Ecto neural progenitor cell (in vitro differentiated cells): Measurements from ENCODE around the gene LINC00632.
"Not testable (repeated sequence)": the region's sequence is repeated elsewhere in the genome, so short reads cannot be mapped to it uniquely, and the experiment has no call there.

ENCODE experiments used
- DNase-seq: peaks from one replicate; pipeline ENCODE4 v3.0.0-alpha.2; 2018; ENCODE audit warnings: low spot score

LINC00632 gene

GRCh38 chrX:140709421-140709846, at the start of gene LINC00632:
Gene LINC00632 (plus strand): TSS chrX:140709759.
- DNase-seq: no peak

DNA sequence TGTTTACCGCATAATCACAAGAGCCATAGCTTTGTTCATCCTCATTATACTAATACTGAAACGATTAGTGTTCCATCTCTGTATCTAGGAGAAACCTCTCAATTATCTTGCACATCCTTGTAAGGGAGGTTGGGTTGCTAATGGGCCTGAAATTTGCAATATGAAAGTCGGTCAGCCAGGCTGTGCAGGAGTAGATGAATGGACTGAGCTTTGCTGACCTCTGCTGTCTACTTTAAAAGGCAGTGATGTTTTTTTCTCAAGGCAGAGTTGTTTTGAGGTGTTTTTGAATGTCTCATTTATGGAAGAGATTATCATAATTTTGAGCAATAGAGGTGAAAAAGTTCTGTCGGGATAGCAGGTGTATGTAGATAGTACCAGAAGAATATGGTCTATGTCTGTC, 47.9 kb upstream of the LINC00632 start:
- DNase-seq: no peak

GRCh38 chrX:140664939-140665338, 44.6 kb upstream of the LINC00632 start:
- DNase-seq: no peak

DNA sequence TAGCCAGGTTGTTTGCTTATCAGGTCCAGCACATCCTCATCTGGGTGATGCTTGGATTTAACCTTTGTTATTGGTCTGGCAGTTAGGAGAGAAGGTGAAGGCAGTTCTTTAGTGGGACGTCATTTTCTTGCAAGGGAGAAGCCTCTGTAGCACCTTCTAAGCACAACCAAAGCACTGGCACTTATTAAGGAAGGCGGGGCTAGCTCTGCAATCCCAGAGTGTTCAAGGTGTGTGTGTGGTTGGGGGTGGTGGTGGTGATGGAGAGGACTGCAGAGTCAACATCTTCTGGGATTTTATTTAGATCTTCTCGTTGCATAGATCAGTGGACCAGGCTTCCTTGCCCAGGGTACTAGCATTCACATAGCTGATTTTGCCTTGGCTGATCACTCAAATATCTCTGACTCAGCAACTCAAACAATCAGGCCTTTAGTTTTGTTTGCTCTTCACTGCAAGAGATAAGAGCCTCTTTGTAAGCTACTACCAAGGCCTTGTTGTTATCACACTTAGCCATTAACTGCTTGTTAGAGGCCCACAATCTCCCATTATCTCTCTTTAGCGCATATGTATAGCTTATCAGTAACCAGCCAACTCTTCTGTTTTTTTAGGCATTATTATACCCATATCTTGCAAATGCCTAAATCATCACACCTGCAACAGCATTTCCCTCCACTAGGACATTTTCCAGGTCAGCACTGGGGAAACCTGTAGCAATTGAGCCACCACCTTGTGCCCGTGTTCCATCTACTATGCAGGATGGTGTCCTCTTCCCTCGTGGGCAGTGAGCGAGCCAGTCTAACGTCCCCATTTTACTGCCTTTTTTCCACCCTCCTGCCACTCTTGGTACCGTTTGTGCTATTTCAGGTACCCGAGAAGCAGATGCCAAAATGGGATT, 36.5 kb upstream of the LINC00632 start:
- no peak for DNase-seq

GRCh38 chrX:140687706-140688105, 21.9 kb upstream of the LINC00632 start:
- DNase-seq: no peak

DNA sequence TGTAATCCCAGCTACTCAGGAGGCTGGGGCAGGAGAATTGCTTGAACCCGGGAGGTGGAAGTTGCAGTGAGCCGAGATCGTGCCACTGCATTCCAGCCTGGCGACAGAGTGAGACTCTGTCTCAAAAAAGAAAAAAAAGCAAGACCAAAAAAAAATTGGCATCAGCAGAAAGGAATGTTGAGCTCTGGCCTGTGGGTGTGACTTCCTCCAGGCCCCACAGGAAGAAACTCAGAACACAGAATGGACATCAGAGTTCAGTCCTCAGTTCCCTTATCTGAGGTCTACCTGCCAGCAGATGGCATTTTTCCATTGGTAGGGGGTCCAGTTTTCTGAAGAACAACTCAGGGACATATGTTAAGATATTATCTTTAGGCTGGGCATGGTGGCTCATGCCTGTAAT, 18.0 kb upstream of the LINC00632 start:
- DNase-seq: not testable (repeated sequence)

- no peak for DNase-seq
These were observed 11.9 kb upstream of the LINC00632 start for GRCh38 chrX:140697618-140698017.

DNA sequence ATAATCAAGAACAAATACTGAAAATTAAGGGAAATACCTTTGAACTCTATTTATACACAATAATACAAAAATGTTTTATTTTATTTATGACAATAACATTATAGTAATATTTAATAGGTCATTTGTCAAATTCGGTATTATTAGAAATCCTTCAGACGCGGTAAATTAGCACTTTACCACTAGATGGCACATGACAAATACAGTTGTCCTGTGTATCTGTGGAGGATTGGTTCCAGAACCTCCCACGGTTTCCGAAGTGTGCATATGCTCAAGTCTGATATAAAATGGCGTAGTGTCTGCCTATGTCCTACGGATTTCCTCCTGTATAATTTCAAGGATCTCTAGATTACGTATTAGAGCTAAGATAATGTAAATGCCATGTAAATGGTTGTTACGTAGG, 8.1 kb upstream of the LINC00632 start:
- DNase-seq: no peak

- DNase-seq: no peak
These were observed 1.2 kb downstream of the LINC00632 start for GRCh38 chrX:140710710-140711109.

- no peak for DNase-seq
These were observed 2.3 kb downstream of the LINC00632 start for GRCh38 chrX:140711894-140712293.

- DNase-seq: peak; percentile 74
These were observed 3.0 kb downstream of the LINC00632 start for GRCh38 chrX:140712413-140713173.

GRCh38 chrX:140713174-140713539, 3.6 kb downstream of the LINC00632 start:
- DNase-seq: no peak

DNA sequence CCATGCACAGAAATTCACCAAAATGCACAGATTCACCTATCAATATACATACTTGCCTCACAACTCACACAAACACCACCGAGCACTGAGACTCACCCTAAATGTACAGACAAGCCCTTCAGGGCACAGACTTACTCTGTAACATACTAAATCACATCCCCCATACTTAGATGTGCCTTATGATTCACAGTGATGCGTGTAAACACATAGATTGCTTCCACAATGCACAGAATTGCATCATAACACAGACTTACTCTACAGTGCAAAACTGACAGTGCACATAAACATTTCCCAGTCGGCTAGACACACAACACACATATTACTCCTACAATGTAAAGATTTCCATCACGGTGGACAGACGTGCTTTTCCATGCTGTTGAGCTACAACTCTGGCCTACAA, 6.2 kb downstream of the LINC00632 start:
- no peak for DNase-seq

DNA sequence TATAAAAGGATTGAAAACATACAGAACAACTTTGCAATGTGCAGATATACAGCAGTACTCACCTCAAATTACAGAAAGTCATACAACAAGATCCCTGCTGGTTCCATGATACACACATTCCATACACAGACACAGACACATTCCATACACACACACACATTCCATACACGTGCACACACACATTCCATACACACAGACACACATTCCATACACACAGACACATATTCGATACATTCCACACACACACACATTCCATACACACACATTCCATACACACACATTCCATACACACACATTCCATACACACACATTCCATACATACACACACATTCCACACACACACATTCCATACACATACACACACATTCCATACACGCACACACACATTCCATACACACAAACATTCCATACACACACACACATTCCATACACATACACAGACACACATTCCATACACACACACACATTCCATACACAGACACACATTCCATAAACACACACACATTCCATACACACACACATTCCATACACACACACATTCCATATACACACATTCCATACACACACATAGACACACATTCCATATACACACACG, 13.7 kb downstream of the LINC00632 start:
- no peak for DNase-seq

DNA sequence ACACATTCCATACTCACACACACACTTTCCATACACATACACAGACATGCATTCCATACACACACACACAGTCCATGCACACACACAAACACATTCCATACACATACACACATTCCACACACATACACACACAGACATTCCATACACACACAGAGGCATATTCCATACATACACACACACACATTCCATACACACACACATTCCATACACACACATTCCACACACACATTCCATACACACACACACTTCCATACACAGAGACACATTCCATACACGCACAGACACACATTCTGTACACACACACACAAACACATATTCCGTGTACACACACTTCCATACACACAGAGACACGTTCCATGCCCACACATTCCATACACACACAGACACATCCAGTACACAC, 14.8 kb downstream of the LINC00632 start:
- no peak for DNase-seq

- DNase-seq: no peak
These were observed 15.2 kb downstream of the LINC00632 start for GRCh38 chrX:140724736-140725135.

- no peak for DNase-seq
These were observed 15.9 kb downstream of the LINC00632 start for GRCh38 chrX:140725500-140725899.

DNA sequence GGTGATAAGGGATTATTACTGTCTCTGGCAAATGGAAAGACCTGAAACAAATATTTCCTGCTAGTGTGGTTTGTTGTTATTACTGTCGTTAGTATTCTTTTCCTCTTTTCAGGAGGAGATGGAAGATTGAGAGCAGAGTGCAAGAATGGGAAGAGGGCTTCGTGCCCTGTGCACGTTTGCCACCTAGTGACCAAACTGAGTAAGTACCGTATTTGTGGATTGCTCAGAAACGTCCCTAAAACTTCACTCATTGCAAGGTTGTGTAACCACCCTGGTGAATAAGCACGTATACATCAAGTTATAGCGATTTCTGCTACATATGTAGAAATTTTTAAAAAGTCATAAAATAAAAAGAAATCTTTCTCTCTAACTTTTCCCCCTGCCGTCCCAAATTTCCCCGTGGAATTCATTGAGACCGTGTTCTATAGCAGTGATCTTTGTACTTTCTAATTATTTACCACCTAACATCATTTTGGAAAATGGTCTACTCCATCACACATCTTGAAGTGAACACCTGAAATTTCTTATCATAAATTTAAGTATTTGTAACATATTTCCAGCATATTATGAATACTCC, 24.3 kb downstream of the LINC00632 start:
- no peak for DNase-seq

DNA sequence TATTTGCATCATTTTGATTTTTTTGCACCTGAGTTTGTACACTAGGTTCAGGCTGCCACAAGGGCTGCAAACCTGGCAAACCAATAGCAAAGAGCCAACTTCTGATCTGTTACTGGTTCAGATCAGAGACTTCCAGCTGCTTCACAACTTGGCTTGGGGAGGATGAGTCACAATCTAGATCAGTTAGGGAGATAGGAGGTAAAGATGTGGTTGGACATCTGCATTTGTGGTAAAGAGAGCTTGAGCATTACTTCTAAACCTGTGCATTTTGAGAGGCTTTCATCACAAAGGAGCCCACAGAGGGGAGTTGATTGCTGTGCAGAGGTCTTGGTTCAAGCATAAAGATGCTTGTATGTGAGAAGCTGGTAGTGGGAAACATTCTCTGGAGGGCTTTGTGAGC, 34.5 kb downstream of the LINC00632 start:
- no peak for DNase-seq

DNA sequence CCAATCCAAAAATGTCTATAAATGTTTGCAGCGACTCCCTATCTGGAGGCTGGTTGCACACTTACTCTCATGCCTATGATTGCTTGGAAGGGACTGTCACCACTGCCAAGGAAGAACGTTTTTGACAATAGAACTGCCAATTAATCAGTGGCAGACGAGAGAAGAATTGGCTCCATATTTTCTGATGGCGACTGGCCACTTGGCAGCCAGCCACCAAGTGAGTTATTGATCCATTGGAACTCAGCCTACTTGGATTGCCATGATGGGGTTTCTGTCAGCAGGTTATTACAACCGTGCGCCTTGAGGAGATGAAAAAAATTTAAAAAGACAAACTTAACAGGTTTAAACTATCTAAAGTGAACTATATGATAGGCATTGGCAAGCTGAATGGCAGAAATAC, 47.4 kb downstream of the LINC00632 start:
- DNase-seq: no peak

DNA sequence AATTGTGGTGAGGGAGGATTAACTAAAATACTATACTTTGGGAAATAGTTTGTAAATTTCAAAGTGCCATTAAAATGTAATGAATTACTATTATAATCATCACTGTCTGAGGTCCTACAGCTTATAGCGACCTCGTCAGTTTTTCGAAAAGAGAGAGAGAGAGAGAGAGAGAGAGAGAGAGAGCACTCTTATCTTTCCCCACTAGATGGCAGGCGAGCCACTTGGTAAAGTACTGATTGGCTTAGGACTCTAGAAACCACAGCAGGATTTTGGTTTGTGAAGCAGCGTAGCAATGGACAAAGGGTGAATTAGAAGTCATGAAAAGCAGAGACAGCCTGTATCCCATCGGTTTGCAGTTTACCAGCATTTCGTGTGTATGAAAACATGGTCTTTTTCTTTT, 52.5 kb downstream of the LINC00632 start:
- peak; percentile 48 for DNase-seq

- DNase-seq: peak; percentile 66
These were observed 54.9 kb downstream of the LINC00632 start for GRCh38 chrX:140764401-140764919.
